Fibroblast of lung (primary cell): ENCODE data around the gene BMERB1. TPM values are rescaled to one million over a fixed set of nuclear protein-coding genes. Genes with fewer than 3 reads are reported as not detected.

Experiments
- DNase-seq, 2 donors: peaks; one replicate each; pipeline versions ENCODE4 v3.0.0 to v3.0.0-alpha.2; 2010; ENCODE audit warnings: low read depth in 2 of 2
- H2AFZ ChIP-seq: 2 replicates; pipeline ENCODE4 v1.5.1; 2012; ENCODE audit warnings: low read length, control low read depth, inconsistent platforms
- H3K27ac ChIP-seq: 2 replicates; pipeline ENCODE4 v1.5.1; 2011; ENCODE audit warnings: low read length, control low read depth; ENCODE audit not compliant: insufficient read depth
- H3K27me3 ChIP-seq: 2 replicates; pipeline ENCODE4 v1.5.1; 2011; ENCODE audit warnings: mild to moderate bottlenecking, low read length; ENCODE audit not compliant: control insufficient read depth, insufficient read depth
- H3K36me3 ChIP-seq: 2 replicates; pipeline ENCODE4 v1.5.1; 2011; ENCODE audit warnings: low read length; ENCODE audit not compliant: control insufficient read depth, insufficient read depth
- H3K4me1 ChIP-seq: 2 replicates; pipeline ENCODE4 v1.5.1; 2011; ENCODE audit warnings: low read length; ENCODE audit not compliant: control insufficient read depth, insufficient read depth; ENCODE audit errors: extremely low read depth
- H3K4me2 ChIP-seq: 2 replicates; pipeline ENCODE4 v1.5.1; 2011; ENCODE audit warnings: low read length, control low read depth; ENCODE audit not compliant: insufficient read depth; ENCODE audit errors: extremely low read depth
- H3K4me3 ChIP-seq, 4 experiments: fragments of 200-600 bp in 1 of 4; sonication (generic) in 1 of 4; replicated peaks in 1 of 4; 2 replicates each; pipeline ENCODE4 v1.5.1; 2011 to 2016; ENCODE audit warnings: low read length in 4 of 4, low read depth in 3 of 4, mild to moderate bottlenecking in 3 of 4, control low read depth in 2 of 4, inconsistent platforms in 1 of 4, mixed read lengths in 1 of 4; ENCODE audit not compliant: insufficient read depth in 1 of 4; ENCODE audit errors: control extremely low read depth in 1 of 4
- H3K79me2 ChIP-seq: 2 replicates; pipeline ENCODE4 v1.5.1; 2012; ENCODE audit warnings: mild to moderate bottlenecking, low read length, inconsistent platforms; ENCODE audit not compliant: control insufficient read depth, insufficient read depth
- H3K9ac ChIP-seq: 2 replicates; pipeline ENCODE4 v1.5.1; 2011; ENCODE audit warnings: mild to moderate bottlenecking, low read length, control low read depth; ENCODE audit not compliant: insufficient read depth
- H3K9me3 ChIP-seq: 2 replicates; pipeline ENCODE4 v1.5.1; 2012; ENCODE audit warnings: low read depth, low read length; ENCODE audit not compliant: control insufficient read depth, insufficient read depth
- H4K20me1 ChIP-seq: 2 replicates; pipeline ENCODE4 v1.5.1; 2011; ENCODE audit warnings: low read length; ENCODE audit not compliant: control insufficient read depth, insufficient read depth; ENCODE audit errors: extremely low read depth
- CTCF ChIP-seq, 2 donors: IDR thresholded peaks in 1 of 2; conservative IDR thresholded peaks in 1 of 2; 1 replicate in 1 of 2; 2 replicates in 1 of 2; pipeline ENCODE4 v1.5.1; 2011 to 2012; ENCODE audit warnings: low read length in 2 of 2, control low read depth in 1 of 2, inconsistent platforms in 1 of 2, low read depth in 1 of 2, mild to moderate bottlenecking in 1 of 2
- EZH2 ChIP-seq: IDR thresholded peaks from 2 replicates; pipeline ENCODE4 v1.5.1; 2012; ENCODE audit warnings: low read length, control low read depth, mild to moderate bottlenecking; ENCODE audit errors: missing control alignments
- polyA plus RNA-seq, 2 donors: library from polyadenylated mRNA; depleted of rRNA in 1 of 2; stranded (reverse) in 1 of 2; unstranded in 1 of 2; fragments of >200 nt; gene quantifications; 2 replicates each; pipeline ENCODE4 v1.2.1, GENCODE V29; 2011 to 2012; ENCODE audit warnings: missing spikeins in 1 of 2
- total RNA-seq: library from RNA; depleted of rRNA; stranded (reverse); fragments of >200 nt; gene quantifications from 2 replicates; pipeline ENCODE4 v1.2.1, GENCODE V29; 2014

Gene BMERB1
- total and polyA plus RNA-seq, 2 donors (not counting 1 experiment from before 2014, with no cell fraction given), result 39.1 to 46.0 TPM

- no peaks in the 10 kb centered on the region for H3K36me3 ChIP-seq
- H4K20me1 ChIP-seq, result no peaks in the 10 kb centered on the region
- TF ChIP-seq CTCF (conservative IDR thresholded peaks at IDR 0.05 in 1 of 2, IDR thresholded peaks at IDR 0.05 in 1 of 2; ENCODE audit: low read depth in 1 of 2, low read length in 2 of 2) (no peak), EZH2 (no peak)
- no peak overlapping the region for H3K4me2 ChIP-seq
- no peaks in the 10 kb centered on the region for H3K27me3 ChIP-seq
- H3K79me2 ChIP-seq, result no peaks in the 10 kb centered on the region
- no peak overlapping the region for H3K9ac ChIP-seq
- H3K4me1 ChIP-seq, result no peaks in the 10 kb centered on the region
- DNase-seq, result no peak
- no peak overlapping the region for H2AFZ ChIP-seq
- H3K27ac ChIP-seq, result no peak overlapping the region
- no peak overlapping the region for H3K4me3 ChIP-seq
- no peaks in the 10 kb centered on the region for H3K9me3 ChIP-seq
These were observed 121.7 kb downstream of the BMERB1 start for GRCh38 chr16:15556130-15556529.

GRCh38 chr16:15557258-15557657 is 122.9 kb downstream of the BMERB1 start:
- H3K4me2 ChIP-seq, result no peak overlapping the region
- DNase-seq, result no peak
- no peak overlapping the region for H3K27ac ChIP-seq
- H2AFZ ChIP-seq, result no peak overlapping the region
- no peak overlapping the region for H3K9ac ChIP-seq
- H3K79me2 ChIP-seq, result no peaks in the 10 kb centered on the region
- H3K4me1 ChIP-seq, result no peaks in the 10 kb centered on the region
- no peaks in the 10 kb centered on the region for H3K36me3 ChIP-seq
- H4K20me1 ChIP-seq, result no peaks in the 10 kb centered on the region
- TF ChIP-seq EZH2, result no peak
- no peak for TF ChIP-seq CTCF (conservative IDR thresholded peaks at IDR 0.05 in 1 of 2, IDR thresholded peaks at IDR 0.05 in 1 of 2; ENCODE audit: low read depth in 1 of 2, low read length in 2 of 2)
- no peak overlapping the region for H3K4me3 ChIP-seq
- H3K9me3 ChIP-seq, result no peaks in the 10 kb centered on the region
- H3K27me3 ChIP-seq, result no peaks in the 10 kb centered on the region

- H3K79me2 ChIP-seq, result no peaks in the 10 kb centered on the region
- no peak overlapping the region for H3K4me2 ChIP-seq
- H4K20me1 ChIP-seq, result no peaks in the 10 kb centered on the region
- no peak overlapping the region for H3K27ac ChIP-seq
- DNase-seq, result no peak
- TF ChIP-seq CTCF (conservative IDR thresholded peaks at IDR 0.05 in 1 of 2, IDR thresholded peaks at IDR 0.05 in 1 of 2; ENCODE audit: low read depth in 1 of 2, low read length in 2 of 2) (no peak), EZH2 (no peak)
- H3K9me3 ChIP-seq, result no peaks in the 10 kb centered on the region
- H3K4me1 ChIP-seq, result no peaks in the 10 kb centered on the region
- H3K36me3 ChIP-seq, result no peaks in the 10 kb centered on the region
- no peak overlapping the region for H2AFZ ChIP-seq
- no peaks in the 10 kb centered on the region for H3K27me3 ChIP-seq
- H3K9ac ChIP-seq, result no peak overlapping the region
- no peak overlapping the region for H3K4me3 ChIP-seq
These were observed 124.8 kb downstream of the BMERB1 start for GRCh38 chr16:15559176-15559575.
